ENCODE data around the gene FAM168A. TPM values are rescaled to one million over a fixed set of nuclear protein-coding genes. Genes with fewer than 3 reads are reported as not detected.

The FAM168A gene
- total and polyA plus RNA-seq, 9 of the 15 experiments (the other 6 are each of a cell fraction or from before 2014, with no cell fraction given) = 0.44 to 7.2 (median 2.9) TPM

- TF ChIP-seq RB1 (IDR thresholded peaks at IDR 0.05; ENCODE audit: low read depth) (no peak), NR2C2 (CRISPR knock-in tag; IDR thresholded peaks at IDR 0.05) (no peak), NR2C2 (tag; IDR thresholded peaks at IDR 0.05) (no peak), RBM34 (IDR thresholded peaks at IDR 0.05; ENCODE audit: borderline replicate concordance, insufficient read depth, low read length) (no peak), ILK (tag; IDR thresholded peaks at IDR 0.05; ENCODE audit: borderline replicate concordance, low read depth) (no peak), NFIX (CRISPR knock-in tag; IDR thresholded peaks at IDR 0.05; ENCODE audit: low read depth) (no peak), ZNF197 (CRISPR knock-in tag; IDR thresholded peaks at IDR 0.05; ENCODE audit: low read depth) (no peak)
These were observed 167.6 kb downstream of the FAM168A start (continued) for GRCh38 chr11:73430326-73430725.

- TF ChIP-seq MAFK (IDR thresholded peaks at IDR 0.05; ENCODE audit: low read length) (no peak), ARID2 (IDR thresholded peaks at IDR 0.05) (no peak), DACH1 (IDR thresholded peaks at IDR 0.05; ENCODE audit: partially characterized antibody) (no peak), GMEB1 (CRISPR knock-in tag; IDR thresholded peaks at IDR 0.05) (no peak), ILF3 (IDR thresholded peaks at IDR 0.05; ENCODE audit: borderline replicate concordance) (no peak), DMBX1 (CRISPR knock-in tag; IDR thresholded peaks at IDR 0.05; ENCODE audit: borderline replicate concordance) (no peak), E2F8 (IDR thresholded peaks at IDR 0.05; ENCODE audit: low read depth, partially characterized antibody) (no peak), PTRF (tag; IDR thresholded peaks at IDR 0.05) (no peak), CC2D1A (IDR thresholded peaks at IDR 0.05) (no peak), NRF1 (conservative IDR thresholded peaks at IDR 0.05 in 1 of 2, IDR thresholded peaks at IDR 0.05 in 1 of 2) (no peak), KLF13 (tag; IDR thresholded peaks at IDR 0.05; ENCODE audit: borderline replicate concordance, low read depth) (no peak), SREBF1 (IDR thresholded peaks at IDR 0.05; ENCODE audit: borderline replicate concordance, low read depth, low read length) (no peak)
- Histone ChIP-seq H3K9me1 (ENCODE audit: control insufficient read depth, insufficient read depth, low read length) (no peaks in the 10 kb centered on the region), H4K20me1 (replicated peaks; ENCODE audit: control insufficient read depth, insufficient read depth, low read length) (peaks cover 1% of the 10 kb centered on the region; the same call in 1 of the 2 replicates), H3K27me3 (ENCODE audit: control insufficient read depth in 2 of 2, insufficient read depth in 2 of 2, low read length in 2 of 2) (no peaks in the 10 kb centered on the region), H3K4me1 (replicated peaks in 1 of 2; ENCODE audit: control insufficient read depth in 2 of 2, insufficient read depth in 2 of 2, low read length in 2 of 2) (no peaks in the 10 kb centered on the region), H3K27ac (ENCODE audit: extremely low read depth, low read depth, low read length) (no peak overlapping the region), H3K79me2 (ENCODE audit: control insufficient read depth, insufficient read depth, low read length) (no peaks in the 10 kb centered on the region), H3K4me2 (ENCODE audit: insufficient read depth, low read length) (no peak overlapping the region), H2AFZ (ENCODE audit: low read depth, low read length) (no peak overlapping the region), H3K4me3 (no peak overlapping the region), H3K9me3 (replicated peaks; ENCODE audit: control insufficient read depth, insufficient read depth, low read depth, low read length) (no peaks in the 10 kb centered on the region), H3K9ac (ENCODE audit: insufficient read depth in 1 of 2, low read depth in 2 of 2, low read length in 2 of 2) (no peak overlapping the region), H3K36me3 (ENCODE audit: control insufficient read depth, insufficient read depth, low read length) (no peaks in the 10 kb centered on the region)
- ChIA-PET CTCF (ENCODE audit: low intra/inter-chr PET ratio) (no interaction called here), POLR2A (interaction anchor here (0.7 to 1.2 kb wide), 2 partner anchors 10 to 12 kb away, joined by 3 read pairs; no protein-coding TSS in a partner anchor)
- WGBS (ENCODE audit: insufficient coverage, low coverage, missing lambda C conversion rate) = 12% methylated on average over 5 of the region's 5 CpGs
- BruUV-seq (replicated peaks) = no TSS peak
- intact Hi-C loops (cut with micrococcal nuclease) = no loop called here
- FAIRE-seq (no peak), ATAC-seq (no peak), DNase-seq (ENCODE audit: extremely low read depth in 1 of 4, low spot score in 3 of 4) (no peak)
- in situ Hi-C loops (cut with MboI) = no loop called here
These were observed 168.7 kb downstream of the FAM168A start for GRCh38 chr11:73429121-73429750.
